Testis (tissue), 3 donors: ENCODE results near the gene CHERP. TPM values are rescaled to one million over a fixed set of nuclear protein-coding genes. Genes with fewer than 3 reads are reported as not detected.
"Not testable (repeated sequence)": the region's sequence is repeated elsewhere in the genome, so short reads cannot be mapped to it uniquely, and the experiment has no call there.

Experiments used
- DNase-seq: peaks from one replicate; pipeline ENCODE4 v3.0.0-alpha.2; 2019
- H3K27ac ChIP-seq, 2 donors: fragments of 200-600 bp; sonication (generic); one replicate each; pipeline ENCODE4 v1.5.1; 2019
- H3K27me3 ChIP-seq: fragments of 200-600 bp; sonication (generic); one replicate; pipeline ENCODE4 v1.5.1; 2019
- H3K36me3 ChIP-seq: fragments of 200-600 bp; sonication (generic); one replicate; pipeline ENCODE4 v1.5.1; 2017; ENCODE audit warnings: low read depth; ENCODE audit errors: missing control alignments
- H3K4me1 ChIP-seq: fragments of 200-600 bp; sonication (generic); one replicate; pipeline ENCODE4 v1.5.1; 2019
- H3K4me3 ChIP-seq, 2 donors: fragments of 200-600 bp; sonication (generic); one replicate each; pipeline ENCODE4 v1.5.1; 2017 to 2019
- H3K9me3 ChIP-seq: fragments of 200-600 bp; sonication (generic); one replicate; pipeline ENCODE4 v1.5.1; 2017
- POLR2A ChIP-seq: fragments of 450-650 bp; IDR thresholded peaks from one replicate; pipeline ENCODE4 v1.6.1; 2017; ENCODE audit warnings: antibody characterized with exemption, mild to moderate bottlenecking, moderate library complexity
- WGBS, 2 donors: methylation state at CpG; one replicate each; pipeline ENCODE4 v1.1.5; 2018; 5-methylcytosine and 5-hydroxymethylcytosine counted together
- intact Hi-C: fragments of 100-400 bp; cut with DNase I; formaldehyde crosslinking; loops from one replicate; pipeline ENCODE4 v1.15.1; 2023; ENCODE audit warnings: low total_unique reads
- polyA plus RNA-seq: library from polyadenylated mRNA; stranded (reverse); fragments of 350-450 nt; fragmentation: Illumina TruSeq; extraction: RNeasy Lipid Tissue Mini Kit (QIAGEN cat#74804); gene quantifications from one replicate; pipeline ENCODE4 v1.2.3, GENCODE V29; 2014; ENCODE audit warnings: low read depth, low replicate concordance; ENCODE audit not compliant: insufficient read depth
- total RNA-seq, 2 donors: library from RNA; depleted of rRNA; stranded (reverse); fragments of >200 nt; gene quantifications; one replicate each; pipeline ENCODE4 v1.2.3, GENCODE V29; 2016
- TF ChIP-seq, protein P1 (sequence below), 3 experiments: fragments of 450-650 bp in 2 of 3; fragments of 200-600 bp in 1 of 3; sonication (generic) in 1 of 3; IDR thresholded peaks; one replicate each; pipeline ENCODE4 v1.5.1; 2016 to 2019; ENCODE audit warnings: antibody characterized with exemption in 3 of 3, mild to moderate bottlenecking in 2 of 3, moderate library complexity in 1 of 3

The CHERP gene
- total and polyA plus RNA-seq, 3 donors from 2014 or later = 46.5 to 51.3 (median 49.3) TPM

DNA sequence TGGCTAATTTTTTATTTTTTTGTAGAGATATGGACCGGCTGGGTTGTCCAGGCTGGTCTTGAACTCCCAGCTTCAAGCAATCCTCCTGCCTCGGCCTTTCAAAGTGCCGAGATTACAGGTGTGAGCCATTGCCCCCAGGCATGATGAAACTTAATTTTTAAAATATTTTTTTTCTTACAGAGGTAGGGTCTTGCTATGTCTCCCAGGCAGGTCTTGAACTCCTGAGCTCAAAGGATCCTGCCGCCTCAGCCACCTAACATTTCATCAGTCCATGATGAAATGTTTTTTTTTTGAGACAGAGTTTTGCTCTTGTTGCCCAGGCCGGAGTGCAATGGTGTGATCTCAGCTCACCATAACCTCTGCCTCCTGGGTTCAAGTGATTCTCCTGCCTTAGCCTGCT, 33.7 kb downstream of the CHERP start:
- DNase-seq = no peak
- Histone ChIP-seq H3K36me3 (no peaks in the 10 kb centered on the region), H3K9me3 (no peaks in the 10 kb centered on the region), H3K27ac (no peak overlapping the region), H3K4me3 (no peak overlapping the region), H3K27me3 (no peaks in the 10 kb centered on the region), H3K4me1 (peaks cover 15% of the 10 kb centered on the region)
- WGBS, 2 donors = 90 to 94% methylated on average over 5 of the region's 5 CpGs
- intact Hi-C loops = no loop called here
- TF ChIP-seq, protein P1, sequence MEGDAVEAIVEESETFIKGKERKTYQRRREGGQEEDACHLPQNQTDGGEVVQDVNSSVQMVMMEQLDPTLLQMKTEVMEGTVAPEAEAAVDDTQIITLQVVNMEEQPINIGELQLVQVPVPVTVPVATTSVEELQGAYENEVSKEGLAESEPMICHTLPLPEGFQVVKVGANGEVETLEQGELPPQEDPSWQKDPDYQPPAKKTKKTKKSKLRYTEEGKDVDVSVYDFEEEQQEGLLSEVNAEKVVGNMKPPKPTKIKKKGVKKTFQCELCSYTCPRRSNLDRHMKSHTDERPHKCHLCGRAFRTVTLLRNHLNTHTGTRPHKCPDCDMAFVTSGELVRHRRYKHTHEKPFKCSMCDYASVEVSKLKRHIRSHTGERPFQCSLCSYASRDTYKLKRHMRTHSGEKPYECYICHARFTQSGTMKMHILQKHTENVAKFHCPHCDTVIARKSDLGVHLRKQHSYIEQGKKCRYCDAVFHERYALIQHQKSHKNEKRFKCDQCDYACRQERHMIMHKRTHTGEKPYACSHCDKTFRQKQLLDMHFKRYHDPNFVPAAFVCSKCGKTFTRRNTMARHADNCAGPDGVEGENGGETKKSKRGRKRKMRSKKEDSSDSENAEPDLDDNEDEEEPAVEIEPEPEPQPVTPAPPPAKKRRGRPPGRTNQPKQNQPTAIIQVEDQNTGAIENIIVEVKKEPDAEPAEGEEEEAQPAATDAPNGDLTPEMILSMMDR (IDR thresholded peaks at IDR 0.05) = no peak

DNA sequence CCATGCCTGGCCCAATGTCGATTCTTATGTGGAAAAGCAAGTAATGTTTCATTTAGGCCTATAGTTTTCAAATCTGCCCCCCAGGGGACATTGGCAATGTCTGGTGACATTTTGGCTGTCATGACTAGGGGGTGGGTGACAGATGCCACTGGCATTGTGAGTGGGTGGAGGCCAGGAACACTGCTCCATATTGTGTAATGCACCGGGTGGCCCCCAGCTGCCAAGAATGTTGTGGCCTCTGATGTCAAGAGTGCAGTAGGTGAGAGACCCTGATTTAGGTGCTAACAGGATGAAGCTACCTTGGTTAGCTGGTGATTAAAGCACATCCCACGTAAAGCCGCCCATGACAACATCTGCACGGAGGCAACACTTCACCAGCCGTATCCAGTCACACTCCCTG, 35.3 kb downstream of the CHERP start:
- WGBS, 2 donors = 89 to 90% methylated on average over 6 of the region's 6 CpGs
- Histone ChIP-seq H3K36me3 (no peaks in the 10 kb centered on the region), H3K9me3 (no peaks in the 10 kb centered on the region), H3K4me3 (no peak overlapping the region), H3K27ac (no peak overlapping the region), H3K4me1 (peaks cover 15% of the 10 kb centered on the region), H3K27me3 (no peaks in the 10 kb centered on the region)
- no peak for DNase-seq
- intact Hi-C loops = no loop called here
- TF ChIP-seq, protein P1 (IDR thresholded peaks at IDR 0.05) = no peak
- TF ChIP-seq POLR2A = no peak

DNA sequence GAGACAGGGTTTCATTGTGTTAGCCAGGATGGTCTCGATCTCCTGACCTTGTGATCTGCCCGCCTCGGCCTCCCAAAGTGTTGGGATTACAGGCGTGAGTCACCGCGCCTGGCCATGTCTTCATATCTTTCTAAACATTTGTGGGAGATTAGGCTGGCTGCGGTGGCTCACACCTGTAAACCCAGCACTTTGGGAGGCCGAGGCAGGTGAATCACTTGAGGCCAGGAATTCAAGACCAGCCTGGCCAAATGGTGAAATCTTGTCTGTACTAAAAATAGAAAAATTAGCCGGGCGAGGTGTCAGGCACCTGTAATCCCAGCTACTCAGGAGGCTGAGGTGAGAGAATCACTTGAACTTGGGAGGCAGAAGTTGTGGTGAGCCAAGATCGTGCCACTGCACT, 36.1 kb downstream of the CHERP start:
- H3K4me3 ChIP-seq, H3K9me3 ChIP-seq, H3K27ac ChIP-seq, DNase-seq, intact Hi-C loops, H3K27me3 ChIP-seq, H3K36me3 ChIP-seq: not testable (repeated sequence)
- H3K4me1 ChIP-seq = peaks cover 15% of the 10 kb centered on the region
- 90 to 91% methylated on average over 11 of the region's 11 CpGs for WGBS, 2 donors

DNA sequence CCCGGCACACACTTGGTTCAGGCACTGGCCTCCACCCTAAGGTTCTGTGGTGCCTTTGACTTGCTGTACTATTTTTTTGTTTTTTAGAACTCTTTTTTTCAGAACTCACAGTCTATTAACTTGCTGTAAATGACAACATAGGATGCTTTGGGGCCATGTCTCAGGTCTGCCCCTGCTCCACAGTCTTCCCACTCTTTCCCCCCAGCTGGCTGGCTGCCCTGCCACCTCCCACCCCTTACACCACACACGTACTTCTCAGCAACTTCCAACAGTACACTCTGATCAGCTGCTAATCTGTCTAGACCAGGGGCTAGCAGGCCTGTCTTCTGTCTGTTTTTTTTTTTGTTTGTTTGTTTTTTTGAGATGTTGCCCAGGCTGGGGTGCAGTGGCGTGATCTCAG, 38.0 kb downstream of the CHERP start:
- intact Hi-C loops = no loop called here
- Histone ChIP-seq H3K36me3 (no peaks in the 10 kb centered on the region), H3K4me3 (no peak overlapping the region), H3K27me3 (no peaks in the 10 kb centered on the region), H3K27ac (no peak overlapping the region), H3K4me1 (peaks cover 5% of the 10 kb centered on the region), H3K9me3 (no peaks in the 10 kb centered on the region)
- WGBS, 2 donors = 70 to 78% methylated on average over 3 of the region's 3 CpGs
- no peak for TF ChIP-seq POLR2A
- TF ChIP-seq, protein P1 (IDR thresholded peaks at IDR 0.05) = no peak
- DNase-seq = no peak

DNA sequence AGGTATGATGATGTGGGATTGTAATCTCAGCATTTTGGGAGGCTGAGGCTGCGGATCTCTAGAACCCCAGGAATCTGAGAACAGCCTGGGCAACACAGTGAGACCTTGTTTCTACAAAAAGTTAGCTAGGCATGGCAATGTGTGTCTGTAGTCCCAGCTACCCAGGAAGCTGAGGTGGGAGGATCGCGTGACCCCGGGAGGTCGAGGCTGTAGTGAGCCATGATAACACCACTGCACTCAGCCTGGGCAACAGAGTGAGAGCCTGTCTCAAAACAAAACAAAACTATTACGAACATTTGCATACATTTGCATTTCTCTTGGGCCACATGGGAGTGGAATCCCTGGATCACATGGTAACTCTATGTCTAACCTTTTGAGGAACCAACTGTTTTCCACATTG, 44.4 kb downstream of the CHERP start:
- intact Hi-C loops = no loop called here
- Histone ChIP-seq H3K36me3 (no peaks in the 10 kb centered on the region), H3K27ac (no peak overlapping the region), H3K4me1 (peaks cover 6% of the 10 kb centered on the region), H3K4me3 (no peak overlapping the region), H3K9me3 (no peaks in the 10 kb centered on the region), H3K27me3 (no peaks in the 10 kb centered on the region)
- WGBS, 2 donors = 89 to 92% methylated on average over 6 of the region's 6 CpGs
- DNase-seq = no peak
- no peak for TF ChIP-seq POLR2A
- TF ChIP-seq, protein P1 (IDR thresholded peaks at IDR 0.05) = no peak
